CD4-positive, alpha-beta T cell treated with Interleukin-6 for 4 hours (primary cell): ENCODE measurements around the gene ABCB11.
"Not testable (repeated sequence)": the region's sequence is repeated elsewhere in the genome, so short reads cannot be mapped to it uniquely, and the experiment has no call there.

Experiments used
- DNase-seq: peaks from one replicate; pipeline ENCODE4 v3.0.0-alpha.2; 2020; ENCODE audit warnings: mixed read lengths

Gene ABCB11

GRCh38 chr2:168874368-168875054, 156.6 kb downstream of the ABCB11 start:
- no peak for DNase-seq

GRCh38 chr2:168870824-168871223, 160.3 kb downstream of the ABCB11 start:
- DNase-seq = not testable (repeated sequence)
